ENCODE data around the gene PORCN. TPM values are rescaled to one million over a fixed set of nuclear protein-coding genes. Genes with fewer than 3 reads are reported as not detected.
"Not testable (repeated sequence)": the region's sequence is repeated elsewhere in the genome, so short reads cannot be mapped to it uniquely, and the experiment has no call there.

The PORCN gene
- total RNA-seq, 1 donor from 2014 or later, result 10.3 TPM

GRCh38 chrX:48513670-48514069 is 4.9 kb downstream of the PORCN start:
- no peak for ATAC-seq

GRCh38 chrX:48514126-48514806 is 5.5 kb downstream of the PORCN start:
- peak; percentile 73 for ATAC-seq

- no peak for ATAC-seq
These were observed 6.2 kb downstream of the PORCN start for GRCh38 chrX:48514868-48515460.

GRCh38 chrX:48515842-48516241 is 7.0 kb downstream of the PORCN start:
- no peak for ATAC-seq

GRCh38 chrX:48516285-48516684 is 7.5 kb downstream of the PORCN start:
- no peak for ATAC-seq

GRCh38 chrX:48516987-48517386 is 8.2 kb downstream of the PORCN start:
- no peak for ATAC-seq

- ATAC-seq, result not testable (repeated sequence)
These were observed 10.7 kb downstream of the PORCN start for GRCh38 chrX:48519481-48519880.

- ATAC-seq, result no peak
These were observed 11.7 kb downstream of the PORCN start for GRCh38 chrX:48520455-48520854.

- ATAC-seq, result no peak
These were observed 12.2 kb downstream of the PORCN start for GRCh38 chrX:48520976-48521352.

GRCh38 chrX:48521353-48522243 is 12.8 kb downstream of the PORCN start, which contains the start of gene EBP:
EBP (plus strand) TSS chrX:48521808; CDS start chrX:48523772, 1,964 bp downstream.
- ATAC-seq, result peak; percentile 99

GRCh38 chrX:48522291-48522690 is 13.5 kb downstream of the PORCN start:
- no peak for ATAC-seq

GRCh38 chrX:48523682-48524081 is 14.9 kb downstream of the PORCN start:
- ATAC-seq, result no peak

- not testable (repeated sequence) for ATAC-seq
These were observed 17.1 kb downstream of the PORCN start for GRCh38 chrX:48525853-48526252.

- ATAC-seq, result peak; percentile 30
These were observed 21.9 kb downstream of the PORCN start for GRCh38 chrX:48530736-48531135.

- peak; percentile 74 for ATAC-seq
These were observed 22.7 kb downstream of the PORCN start for GRCh38 chrX:48531358-48531959.

GRCh38 chrX:48532161-48532560 is 23.4 kb downstream of the PORCN start:
- peak; percentile 19 for ATAC-seq

- ATAC-seq, result peak; percentile 60
These were observed 24.4 kb downstream of the PORCN start for GRCh38 chrX:48533165-48533564.

- no peak for ATAC-seq
These were observed 30.0 kb downstream of the PORCN start for GRCh38 chrX:48538641-48539344.

- ATAC-seq, result peak; percentile 96
These were observed 30.7 kb downstream of the PORCN start, which contains the start of gene TBC1D25 for GRCh38 chrX:48539345-48540027. TBC1D25 (plus strand) TSS chrX:48539714; CDS start chrX:48539798, 84 bp downstream.

- peak; percentile 66 for ATAC-seq
These were observed 31.2 kb downstream of the PORCN start for GRCh38 chrX:48540028-48540375.

GRCh38 chrX:48540480-48540879 is 31.7 kb downstream of the PORCN start:
- ATAC-seq, result no peak
